HFFc6 (cell line): ENCODE results near the gene PIP4P1. TPM values are rescaled to one million over a fixed set of nuclear protein-coding genes. Genes with fewer than 3 reads are reported as not detected.
A peak's percentile ranks its signal among the peaks of the same experiment; 100 is the strongest.

Experiments used
- DNase-seq: peaks from one replicate; pipeline ENCODE4 v3.0.0-alpha.2; 2018
- H3K27ac Mint-ChIP-seq: 2 replicates; pipeline ENCODE4 v1.8.0; 2020; ENCODE audit warnings: mild to moderate bottlenecking, mixed read lengths
- H3K27me3 Mint-ChIP-seq: 2 replicates; pipeline ENCODE4 v1.8.0; 2021; ENCODE audit warnings: mild to moderate bottlenecking, moderate library complexity, mixed read lengths; ENCODE audit not compliant: insufficient read depth
- H3K36me3 Mint-ChIP-seq: 2 replicates; pipeline ENCODE4 v1.8.0; 2021; ENCODE audit warnings: low read depth, mixed read lengths
- H3K4me1 Mint-ChIP-seq: 2 replicates; pipeline ENCODE4 v1.8.0; 2020; ENCODE audit warnings: low read depth, mixed read lengths
- H3K4me3 Mint-ChIP-seq: 2 replicates; pipeline ENCODE4 v1.8.0; 2020; ENCODE audit warnings: mild to moderate bottlenecking, moderate library complexity, mixed read lengths
- H3K9me3 Mint-ChIP-seq: 2 replicates; pipeline ENCODE4 v1.8.0; 2020; ENCODE audit warnings: mild to moderate bottlenecking, mixed read lengths
- total RNA-seq, 6 experiments: library from RNA; stranded (reverse); fragmentation: NEBNext Ultra II Directional; extraction: Animal tissue kit (Norgen Biotek cat#: 25700); gene quantifications; 2 replicates in 1 of 6; 3 replicates in 5 of 6; pipeline ENCODE4 v1.2.3, GENCODE V29; 2021
- TF ChIP-seq, protein P1 (sequence below): fragments of 200-600 bp; sonication (generic); IDR thresholded peaks from 2 replicates; pipeline ENCODE4 v1.5.0; 2021; ENCODE audit warnings: antibody characterized with exemption, mild to moderate bottlenecking

PIP4P1 gene
- total RNA-seq, 6 experiments from 2014 or later: 17.0 to 20.3 (median 19.2) TPM

DNA sequence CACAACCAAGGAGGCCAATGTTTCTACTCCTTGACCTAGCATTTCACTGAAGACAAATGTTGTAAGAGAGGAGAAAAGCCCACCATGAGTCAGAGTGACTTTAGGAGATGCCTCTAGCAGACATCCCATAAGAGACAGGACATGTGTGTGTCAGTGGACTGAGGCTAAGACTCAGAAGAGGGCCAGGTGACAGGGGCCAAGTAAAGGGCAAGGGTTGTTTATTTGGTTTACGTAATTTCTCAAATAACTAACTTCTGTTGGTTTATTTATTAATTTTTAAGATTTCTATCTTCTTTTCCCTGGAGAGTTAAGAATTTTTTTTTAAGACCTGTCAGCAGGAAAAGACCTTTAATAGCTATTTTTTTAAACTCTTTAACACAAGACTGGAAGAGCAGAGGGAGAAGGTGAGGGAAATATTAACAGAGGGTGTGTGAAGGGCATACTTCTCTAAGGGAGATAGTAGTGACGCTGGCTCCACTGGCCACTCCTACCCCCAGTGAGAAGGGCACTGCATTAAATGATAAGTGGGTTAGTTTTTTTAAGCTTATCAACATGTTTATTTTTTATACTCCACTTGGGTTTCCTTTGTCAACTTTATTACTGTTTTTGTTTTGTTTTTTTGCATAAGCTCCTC, 11.4 kb upstream of the PIP4P1 start:
- Mint-ChIP-seq H3K27ac (no peak overlapping the region), H3K4me3 (no peak overlapping the region), H3K36me3 (peaks cover 27% of the 10 kb centered on the region), H3K9me3 (no peaks in the 10 kb centered on the region), H3K4me1 (peaks cover 47% of the 10 kb centered on the region), H3K27me3 (peaks cover 6% of the 10 kb centered on the region)
- TF ChIP-seq, protein P1, sequence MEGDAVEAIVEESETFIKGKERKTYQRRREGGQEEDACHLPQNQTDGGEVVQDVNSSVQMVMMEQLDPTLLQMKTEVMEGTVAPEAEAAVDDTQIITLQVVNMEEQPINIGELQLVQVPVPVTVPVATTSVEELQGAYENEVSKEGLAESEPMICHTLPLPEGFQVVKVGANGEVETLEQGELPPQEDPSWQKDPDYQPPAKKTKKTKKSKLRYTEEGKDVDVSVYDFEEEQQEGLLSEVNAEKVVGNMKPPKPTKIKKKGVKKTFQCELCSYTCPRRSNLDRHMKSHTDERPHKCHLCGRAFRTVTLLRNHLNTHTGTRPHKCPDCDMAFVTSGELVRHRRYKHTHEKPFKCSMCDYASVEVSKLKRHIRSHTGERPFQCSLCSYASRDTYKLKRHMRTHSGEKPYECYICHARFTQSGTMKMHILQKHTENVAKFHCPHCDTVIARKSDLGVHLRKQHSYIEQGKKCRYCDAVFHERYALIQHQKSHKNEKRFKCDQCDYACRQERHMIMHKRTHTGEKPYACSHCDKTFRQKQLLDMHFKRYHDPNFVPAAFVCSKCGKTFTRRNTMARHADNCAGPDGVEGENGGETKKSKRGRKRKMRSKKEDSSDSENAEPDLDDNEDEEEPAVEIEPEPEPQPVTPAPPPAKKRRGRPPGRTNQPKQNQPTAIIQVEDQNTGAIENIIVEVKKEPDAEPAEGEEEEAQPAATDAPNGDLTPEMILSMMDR: no peak
- no peak for DNase-seq

DNA sequence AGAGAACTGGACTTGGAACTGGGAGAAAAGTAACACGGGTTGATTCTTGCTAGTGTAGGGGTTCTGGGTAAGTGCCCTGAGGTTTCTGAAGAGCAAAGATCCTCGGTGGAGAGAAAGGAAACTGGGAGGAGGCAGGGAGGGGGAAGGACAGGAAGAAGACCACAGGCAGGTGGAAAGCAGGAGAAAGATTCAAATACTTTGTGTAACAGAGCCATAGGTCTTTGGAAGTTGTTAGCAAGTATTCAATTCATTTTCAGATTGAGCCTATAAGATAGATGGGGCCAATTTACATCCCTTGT, 9.3 kb upstream of the PIP4P1 start:
- Mint-ChIP-seq H3K27me3 (peaks cover 7% of the 10 kb centered on the region), H3K9me3 (no peaks in the 10 kb centered on the region), H3K4me3 (peak overlapping the region; percentile 97), H3K27ac (peak overlapping the region; percentile 95), H3K36me3 (peaks cover 20% of the 10 kb centered on the region), H3K4me1 (peaks cover 33% of the 10 kb centered on the region)
- DNase-seq: no peak
- TF ChIP-seq, protein P1: no peak

DNA sequence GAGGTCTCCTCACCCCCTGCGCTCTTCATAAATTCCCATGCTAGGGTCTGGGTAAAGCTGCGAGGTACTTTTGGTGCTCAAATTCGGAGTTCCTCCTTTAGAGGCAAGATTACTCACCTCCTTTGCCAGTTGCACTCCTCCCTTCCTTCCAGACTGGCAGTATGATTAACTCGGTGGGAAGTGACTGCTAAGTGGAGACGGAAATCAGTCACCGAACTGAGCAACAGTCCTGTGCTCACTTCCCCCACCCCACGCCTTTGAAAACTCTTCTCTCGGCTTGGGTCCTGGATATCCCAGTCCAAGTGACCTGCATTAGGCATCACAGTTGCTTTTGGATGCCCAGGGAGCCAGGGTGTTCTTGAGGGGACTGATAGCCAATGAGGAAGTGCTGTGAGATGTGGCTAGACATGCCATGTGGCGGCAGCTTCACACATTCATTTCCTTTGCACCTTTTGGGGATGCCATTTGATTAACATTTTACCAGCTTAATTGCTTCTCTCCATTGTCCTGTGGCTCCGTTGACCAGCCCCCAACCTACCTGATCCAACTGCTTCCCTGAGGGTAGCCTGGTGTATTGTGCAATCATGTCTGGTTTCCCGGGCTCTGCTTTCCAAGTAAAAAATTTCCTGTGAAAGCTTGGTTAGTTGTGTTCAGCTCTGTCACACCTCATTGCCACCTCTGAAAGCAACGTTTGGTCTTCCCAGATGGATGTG, 8.8 kb upstream of the PIP4P1 start:
- H3K27me3 Mint-ChIP-seq: peaks cover 11% of the 10 kb centered on the region
- peak; percentile 65 for DNase-seq
- H3K36me3 Mint-ChIP-seq: peaks cover 18% of the 10 kb centered on the region
- peaks cover 33% of the 10 kb centered on the region for H3K4me1 Mint-ChIP-seq
- peak overlapping the region; percentile 95 for H3K27ac Mint-ChIP-seq
- peak overlapping the region; percentile 97 for H3K4me3 Mint-ChIP-seq
- no peaks in the 10 kb centered on the region for H3K9me3 Mint-ChIP-seq
- TF ChIP-seq, protein P1: no peak

DNA sequence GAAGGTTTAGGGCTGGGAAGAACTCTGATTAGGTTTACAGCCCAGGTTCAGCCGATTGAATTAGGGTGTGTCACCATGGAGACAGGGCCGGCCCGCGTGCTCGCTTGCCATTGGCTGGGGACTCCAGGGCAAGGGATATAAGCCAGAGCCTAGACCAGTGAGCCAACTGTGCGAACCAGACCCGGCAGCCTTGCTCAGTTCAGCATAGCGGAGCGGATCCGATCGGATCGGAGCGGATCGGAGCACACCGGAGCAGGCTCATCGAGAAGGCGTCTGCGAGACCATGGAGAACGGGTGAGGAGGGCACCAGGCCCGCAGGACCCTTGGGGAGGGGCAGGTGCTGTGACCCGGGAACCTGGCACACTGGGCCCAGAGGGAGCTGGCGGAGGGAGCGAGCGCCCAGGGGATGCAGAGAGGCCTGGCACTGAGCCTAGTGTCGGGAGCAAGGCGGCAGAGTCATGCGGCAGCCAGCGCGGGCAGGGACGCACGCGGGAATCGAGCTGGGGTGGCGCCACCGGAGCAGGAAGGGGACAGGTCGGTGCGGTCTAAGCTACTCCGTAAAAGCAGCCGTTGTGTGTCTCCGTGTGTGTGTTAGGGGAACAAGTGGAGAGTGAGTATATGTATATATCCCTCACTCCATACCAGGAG, 8.1 kb upstream of the PIP4P1 start, which contains the start of gene PNP:
Gene PNP, plus strand, starts transcription at position 165 of the 648 bp plus-strand sequence. Its CDS starts 119 bp downstream, at position 284.
- Mint-ChIP-seq H3K27ac (peak within 1 kb of the TSS; percentile 95), H3K36me3 (peaks cover 11% of the 10 kb centered on the region), H3K9me3 (no peaks in the 10 kb centered on the region), H3K4me3 (peak within 1 kb of the TSS; percentile 97), H3K4me1 (peaks cover 33% of the 10 kb centered on the region), H3K27me3 (peaks cover 11% of the 10 kb centered on the region)
- TF ChIP-seq, protein P1: no peak
- DNase-seq: peak; percentile 91

DNA sequence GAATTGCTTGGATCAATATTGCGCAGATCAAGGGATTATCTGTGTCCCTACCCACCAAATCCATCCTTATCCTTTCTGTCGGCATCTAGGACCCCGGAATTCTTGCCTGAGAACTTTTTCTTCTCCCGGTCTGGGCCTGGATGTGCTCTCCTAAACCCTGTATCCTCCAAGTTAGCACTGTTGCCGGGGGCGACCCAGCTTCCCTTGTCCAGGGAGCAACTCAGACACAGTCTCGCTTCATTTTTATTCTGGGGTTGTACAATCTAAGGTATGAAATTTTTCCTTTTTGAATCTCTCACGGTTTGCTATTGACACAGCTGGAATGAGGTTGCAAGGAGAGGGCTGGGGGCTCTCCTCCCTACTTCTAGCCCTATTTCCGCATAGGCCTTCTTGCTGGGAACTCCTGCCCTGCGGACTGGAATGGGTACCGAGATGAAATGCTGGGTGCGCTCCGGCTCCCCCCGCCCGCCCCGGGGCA, 7.6 kb upstream of the PIP4P1 start:
- peak overlapping the region; percentile 95 for H3K27ac Mint-ChIP-seq
- peaks cover 11% of the 10 kb centered on the region for H3K27me3 Mint-ChIP-seq
- TF ChIP-seq, protein P1: no peak
- H3K36me3 Mint-ChIP-seq: peaks cover 5% of the 10 kb centered on the region
- peak overlapping the region; percentile 97 for H3K4me3 Mint-ChIP-seq
- DNase-seq: no peak
- H3K9me3 Mint-ChIP-seq: no peaks in the 10 kb centered on the region
- peaks cover 27% of the 10 kb centered on the region for H3K4me1 Mint-ChIP-seq
